Stimulated activated CD4-positive, alpha-beta T cell treated with anti-CD3 and anti-CD28 coated beads, Interleukin-2, amount 100 ng/mL, for 48 hours (primary cell): ENCODE data around the gene WDR54.

ENCODE experiments used
- DNase-seq, 2 donors: peaks; one replicate each; pipeline ENCODE4 v3.0.0-alpha.2; 2020

WDR54 gene

DNA sequence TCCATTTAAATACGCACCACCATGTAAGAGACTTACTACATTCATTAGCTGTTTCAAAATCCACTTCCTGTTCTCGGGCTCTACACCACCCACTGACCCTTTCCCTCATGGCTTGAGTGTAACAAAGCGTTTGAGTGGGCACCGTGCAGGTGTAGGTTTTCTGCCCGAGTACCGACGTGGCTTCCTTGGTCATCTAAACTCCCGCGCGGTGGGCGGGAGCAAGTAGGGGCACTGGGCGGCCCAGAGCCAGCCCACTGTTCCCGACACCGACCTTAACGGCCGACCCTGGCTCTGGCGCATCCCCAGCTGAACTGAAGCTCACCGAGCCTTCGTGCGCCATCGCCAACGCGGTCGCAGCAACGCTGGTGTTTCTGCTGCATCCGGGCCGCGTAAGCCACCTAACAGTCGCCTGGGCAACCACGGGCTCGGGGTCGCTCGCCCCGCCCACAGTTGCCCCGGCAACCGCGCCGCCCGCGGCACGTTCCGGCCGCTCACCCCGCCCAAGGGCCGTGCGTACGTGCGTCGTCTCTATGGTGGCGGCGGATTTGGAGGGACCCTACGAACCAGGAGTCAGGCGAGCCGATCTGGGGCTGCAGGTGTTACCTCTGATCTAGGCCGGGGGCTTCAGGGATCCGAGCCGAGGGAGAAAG, at the start of gene WDR54, which contains the start of gene C2orf81:
Gene WDR54, plus strand, starts transcription at position 510 of the 650 bp plus-strand sequence. CDS start 424 bp downstream, outside the sequence.
Gene C2orf81, minus strand, starts transcription at position 399 of the 650 bp plus-strand sequence. Its CDS starts 59 bp downstream, at position 340.
- DNase-seq = peak; percentile 93 to 94

DNA sequence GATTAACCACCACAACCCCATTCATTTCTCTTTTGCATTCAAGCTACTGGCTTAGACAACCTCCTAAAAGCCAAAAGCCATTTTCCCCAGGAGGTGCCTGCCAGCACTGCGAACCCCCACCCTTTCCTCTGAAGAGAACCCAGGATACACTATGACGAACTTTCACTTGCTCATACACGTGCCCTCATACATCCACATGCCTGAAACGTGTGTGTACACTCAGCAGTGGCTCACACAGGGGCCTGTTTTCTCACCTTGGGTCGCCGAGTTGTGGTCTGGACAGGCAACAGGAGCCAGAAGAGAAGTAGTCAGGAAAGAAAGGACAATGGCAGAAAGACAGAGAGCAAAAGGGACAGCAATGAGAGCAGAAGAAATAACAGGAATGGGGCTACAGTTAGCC, 48.9 kb upstream of the WDR54 start:
- no peak for DNase-seq

DNA sequence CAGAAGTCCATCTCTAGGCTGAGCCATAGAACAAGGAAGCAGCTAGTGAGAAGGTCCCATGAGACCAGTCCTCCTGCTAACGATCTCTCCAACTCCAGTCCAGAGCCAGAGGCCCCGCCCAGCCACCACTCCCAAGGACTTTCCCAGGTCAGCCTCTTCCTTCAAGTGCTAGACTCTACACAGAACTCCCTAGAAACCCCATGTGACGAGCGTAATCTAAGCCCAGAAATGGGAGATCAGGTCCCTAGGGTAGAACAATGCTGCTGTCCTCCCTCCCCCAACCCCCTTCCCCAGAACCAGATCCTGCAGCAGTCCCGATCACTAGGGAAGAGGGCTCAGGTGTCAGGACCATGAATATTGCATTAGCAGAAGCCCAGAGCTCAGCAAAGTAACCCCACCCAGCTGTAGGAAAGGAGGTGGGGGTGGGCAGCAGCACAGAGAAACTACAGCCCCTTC, 48.3 kb upstream of the WDR54 start:
- DNase-seq = no peak

- DNase-seq = no peak
Measured at GRCh38 chr2:74373985-74374384, 47.5 kb upstream of the WDR54 start.

DNA sequence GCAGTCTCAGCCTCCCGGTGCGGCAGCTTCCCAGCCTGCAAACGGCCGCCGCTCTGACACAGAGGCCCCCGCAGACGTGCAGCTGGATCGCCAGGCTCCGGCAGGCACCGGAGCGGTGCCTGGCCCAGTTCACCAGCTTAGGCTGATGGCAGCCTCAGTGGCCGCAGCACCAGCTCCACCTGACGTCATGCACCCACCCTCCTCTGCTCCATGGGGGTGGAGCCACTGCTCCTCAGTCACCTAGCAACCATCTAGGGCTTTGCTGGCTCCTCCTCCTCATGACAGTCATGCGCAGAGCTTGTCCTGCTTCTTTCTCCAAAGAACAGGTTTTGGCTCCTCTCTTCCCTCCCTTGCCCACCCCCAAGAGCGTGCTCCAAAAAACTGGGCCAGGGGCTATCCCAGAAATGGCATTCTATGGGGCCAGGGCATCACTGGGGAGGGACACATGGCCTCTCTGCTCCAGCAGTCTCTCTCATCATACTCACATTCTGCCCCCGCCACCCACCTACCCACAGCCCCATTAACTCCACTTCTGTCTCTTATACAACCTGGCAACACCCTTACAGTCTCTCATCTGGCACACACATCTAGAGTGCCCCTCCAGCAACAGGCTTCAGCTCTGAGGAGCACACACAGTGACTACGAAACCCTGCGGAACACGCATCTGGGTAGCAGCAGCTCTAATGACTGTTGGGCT, 46.9 kb upstream of the WDR54 start:
- DNase-seq = no peak

DNA sequence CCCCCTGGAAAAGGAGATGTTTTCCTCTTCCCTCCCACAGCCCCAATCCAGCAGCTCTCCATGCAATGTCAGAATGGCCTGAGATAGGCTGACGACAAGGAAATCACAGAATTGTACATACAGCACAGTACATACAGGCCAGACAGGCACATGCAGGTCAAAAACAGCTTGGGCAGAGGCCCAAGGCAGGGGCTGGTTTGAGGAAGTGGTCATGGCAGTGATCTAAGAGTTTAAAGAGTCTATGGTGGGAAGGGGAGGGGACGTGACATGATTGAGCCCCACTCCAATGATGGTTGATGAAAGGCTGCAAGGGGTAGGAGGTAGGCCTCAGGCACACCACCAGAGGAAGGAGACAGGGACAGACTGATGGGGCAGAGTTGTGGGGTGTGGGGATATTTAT, 45.7 kb upstream of the WDR54 start:
- DNase-seq = no peak

DNA sequence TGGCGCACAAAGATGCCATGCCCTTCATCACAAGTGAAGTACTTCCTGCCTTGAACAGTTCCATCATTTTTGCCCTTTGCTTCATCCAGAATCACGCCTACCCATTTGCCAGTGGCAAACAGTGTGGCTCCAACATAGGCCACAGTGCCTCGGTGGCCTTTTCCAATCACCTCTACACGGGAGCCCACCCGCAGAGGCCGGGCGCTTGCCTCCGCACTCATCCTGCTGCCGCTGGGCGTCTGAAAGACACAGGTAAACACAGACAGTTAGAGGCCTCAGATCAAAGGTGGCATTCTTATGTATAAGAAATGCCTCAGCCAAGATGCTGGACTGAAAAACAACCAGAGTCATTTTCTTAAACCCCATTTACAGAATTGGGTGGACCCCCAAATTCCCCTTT, 43.5 kb upstream of the WDR54 start:
- no peak for DNase-seq

GRCh38 chr2:74379851-74380789, 41.4 kb upstream of the WDR54 start, which contains the start of gene DCTN1:
DCTN1 (minus strand) TSS chr2:74380311; CDS start chr2:74380037, 274 bp downstream.
- DNase-seq = no peak

- DNase-seq = no peak
Measured at GRCh38 chr2:74381751-74382150, 39.8 kb upstream of the WDR54 start.

DNA sequence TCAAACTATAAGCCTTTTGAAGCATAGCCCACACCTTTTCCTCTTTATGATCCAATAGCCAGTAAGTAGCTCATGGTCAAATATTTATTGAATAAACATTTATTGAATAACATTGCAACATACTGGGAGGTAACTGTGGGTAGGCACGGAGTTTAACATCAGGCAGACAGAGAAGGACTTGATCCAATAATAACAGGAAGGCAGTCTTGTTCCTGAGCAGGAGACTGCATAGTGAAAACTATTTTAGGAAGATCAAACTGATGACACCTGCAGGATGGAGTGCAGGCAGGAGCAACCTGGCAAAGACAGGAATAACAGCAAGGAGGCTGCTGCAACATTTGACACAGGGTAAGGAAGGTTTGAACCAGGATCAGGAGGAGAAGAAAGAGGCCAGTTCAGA, 38.3 kb upstream of the WDR54 start:
- no peak for DNase-seq

- DNase-seq = no peak
Measured at GRCh38 chr2:74384051-74384450, 37.5 kb upstream of the WDR54 start.

GRCh38 chr2:74385396-74385795, 36.1 kb upstream of the WDR54 start:
- DNase-seq = no peak

- no peak for DNase-seq
Measured at GRCh38 chr2:74387346-74387745, 34.2 kb upstream of the WDR54 start.

DNA sequence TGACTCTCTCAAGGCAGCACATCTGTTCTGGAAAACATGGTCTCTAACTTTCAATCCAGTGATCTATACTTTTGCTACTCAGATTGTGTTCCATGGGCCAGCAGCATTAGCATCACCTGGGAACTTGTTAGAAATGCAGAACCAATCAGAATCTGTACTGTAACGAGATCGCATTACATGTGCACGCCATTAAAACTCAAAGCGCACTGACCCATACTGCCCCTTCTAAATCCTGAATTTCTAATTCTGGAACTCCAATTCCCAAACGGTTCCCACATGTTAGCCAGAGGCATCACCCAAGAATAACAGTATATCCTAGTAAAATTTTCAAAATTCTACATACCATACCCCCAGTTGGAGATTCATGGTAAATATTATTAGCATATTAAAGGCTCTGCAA, 30.9 kb upstream of the WDR54 start:
- no peak for DNase-seq

DNA sequence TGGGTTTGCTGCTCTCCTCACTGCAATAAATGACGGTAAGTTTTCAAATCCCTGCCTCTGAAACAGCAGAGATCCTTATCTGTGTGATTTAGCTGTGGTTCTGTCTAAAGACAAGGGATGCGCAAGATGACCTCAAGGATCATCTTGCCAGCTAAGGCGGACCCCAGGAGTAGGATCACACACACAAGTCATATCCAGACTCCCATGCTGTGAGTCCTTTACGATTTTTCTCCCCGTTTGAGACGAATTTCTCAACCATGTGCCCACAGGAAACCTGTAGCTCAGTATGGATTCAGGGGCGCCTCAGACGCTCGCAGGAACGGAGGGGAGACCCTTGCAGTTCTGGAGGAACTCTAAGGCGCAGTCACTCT, 30.3 kb upstream of the WDR54 start:
- DNase-seq = no peak

GRCh38 chr2:74391580-74392448, 29.7 kb upstream of the WDR54 start:
- DNase-seq = peak; percentile 98 to 99

- no peak for DNase-seq
Measured at GRCh38 chr2:74392449-74392743, 29.1 kb upstream of the WDR54 start.

DNA sequence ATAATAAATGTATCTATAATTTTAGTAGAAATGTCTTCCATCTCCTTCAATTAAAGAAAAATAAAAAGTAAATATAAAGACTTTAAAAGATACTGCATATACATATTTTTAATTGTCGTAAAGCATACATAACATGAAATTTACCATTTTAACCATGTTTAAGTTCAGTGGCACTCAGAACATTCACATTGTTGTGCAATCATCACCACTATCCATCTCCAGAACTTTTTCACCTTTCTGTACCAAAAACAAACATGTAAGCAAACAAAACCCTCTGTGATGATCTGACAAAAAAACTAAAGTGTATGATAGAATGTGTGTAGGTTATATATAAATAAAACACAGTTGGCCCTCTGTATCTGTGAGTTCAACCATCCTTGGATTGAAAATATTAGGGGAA, 28.0 kb upstream of the WDR54 start:
- DNase-seq = no peak

- DNase-seq = no peak
Measured at GRCh38 chr2:74396149-74396548, 25.4 kb upstream of the WDR54 start.

- no peak for DNase-seq
Measured at GRCh38 chr2:74399785-74400184, 21.7 kb upstream of the WDR54 start.

- no peak for DNase-seq
Measured at GRCh38 chr2:74401891-74402290, 19.6 kb upstream of the WDR54 start.

DNA sequence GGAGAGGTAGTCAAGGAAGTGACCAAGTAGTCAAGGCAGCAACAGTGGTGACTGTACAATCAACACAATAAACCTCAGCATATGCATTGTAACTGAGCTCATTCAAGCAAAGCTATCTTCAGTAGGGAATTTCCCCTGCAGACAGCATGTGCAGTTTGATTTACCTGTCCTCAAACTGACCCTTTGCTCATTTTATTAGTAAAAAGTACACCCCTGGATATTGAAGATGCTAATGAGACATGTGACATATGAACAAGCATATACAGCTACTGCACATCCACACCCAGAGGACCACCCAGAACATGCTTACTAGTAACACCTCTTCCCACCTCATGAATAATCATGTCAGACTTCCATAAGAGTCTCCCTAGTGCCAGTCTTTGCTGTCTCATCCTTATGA, 15.5 kb upstream of the WDR54 start:
- DNase-seq = no peak

DNA sequence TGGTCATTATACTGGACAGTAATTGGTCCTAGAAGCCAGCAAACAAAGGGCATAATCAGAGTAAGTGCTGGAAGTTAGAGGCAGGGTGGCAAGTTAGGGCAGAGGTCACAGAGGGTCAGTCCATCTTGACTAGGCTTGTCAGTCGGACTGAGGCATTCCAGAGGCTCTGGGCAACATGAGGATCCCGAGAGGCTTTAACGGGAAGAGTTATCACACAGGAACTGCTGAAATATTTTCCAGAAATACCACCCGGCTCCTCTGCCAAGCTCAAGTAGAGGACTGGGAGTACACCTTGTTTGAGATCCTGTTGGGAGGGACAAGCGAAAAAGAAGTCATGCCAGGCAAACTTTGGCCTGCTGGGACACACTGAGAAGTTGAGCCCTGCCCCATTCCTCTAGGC, 13.8 kb upstream of the WDR54 start:
- DNase-seq = no peak
